Measurements from ENCODE around the gene CRYBG3.

- TF ChIP-seq, protein P1, sequence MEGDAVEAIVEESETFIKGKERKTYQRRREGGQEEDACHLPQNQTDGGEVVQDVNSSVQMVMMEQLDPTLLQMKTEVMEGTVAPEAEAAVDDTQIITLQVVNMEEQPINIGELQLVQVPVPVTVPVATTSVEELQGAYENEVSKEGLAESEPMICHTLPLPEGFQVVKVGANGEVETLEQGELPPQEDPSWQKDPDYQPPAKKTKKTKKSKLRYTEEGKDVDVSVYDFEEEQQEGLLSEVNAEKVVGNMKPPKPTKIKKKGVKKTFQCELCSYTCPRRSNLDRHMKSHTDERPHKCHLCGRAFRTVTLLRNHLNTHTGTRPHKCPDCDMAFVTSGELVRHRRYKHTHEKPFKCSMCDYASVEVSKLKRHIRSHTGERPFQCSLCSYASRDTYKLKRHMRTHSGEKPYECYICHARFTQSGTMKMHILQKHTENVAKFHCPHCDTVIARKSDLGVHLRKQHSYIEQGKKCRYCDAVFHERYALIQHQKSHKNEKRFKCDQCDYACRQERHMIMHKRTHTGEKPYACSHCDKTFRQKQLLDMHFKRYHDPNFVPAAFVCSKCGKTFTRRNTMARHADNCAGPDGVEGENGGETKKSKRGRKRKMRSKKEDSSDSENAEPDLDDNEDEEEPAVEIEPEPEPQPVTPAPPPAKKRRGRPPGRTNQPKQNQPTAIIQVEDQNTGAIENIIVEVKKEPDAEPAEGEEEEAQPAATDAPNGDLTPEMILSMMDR (IDR thresholded peaks at IDR 0.05; ENCODE audit: low read depth, low read length, missing input control): no peak
- TF ChIP-seq, protein P2, sequence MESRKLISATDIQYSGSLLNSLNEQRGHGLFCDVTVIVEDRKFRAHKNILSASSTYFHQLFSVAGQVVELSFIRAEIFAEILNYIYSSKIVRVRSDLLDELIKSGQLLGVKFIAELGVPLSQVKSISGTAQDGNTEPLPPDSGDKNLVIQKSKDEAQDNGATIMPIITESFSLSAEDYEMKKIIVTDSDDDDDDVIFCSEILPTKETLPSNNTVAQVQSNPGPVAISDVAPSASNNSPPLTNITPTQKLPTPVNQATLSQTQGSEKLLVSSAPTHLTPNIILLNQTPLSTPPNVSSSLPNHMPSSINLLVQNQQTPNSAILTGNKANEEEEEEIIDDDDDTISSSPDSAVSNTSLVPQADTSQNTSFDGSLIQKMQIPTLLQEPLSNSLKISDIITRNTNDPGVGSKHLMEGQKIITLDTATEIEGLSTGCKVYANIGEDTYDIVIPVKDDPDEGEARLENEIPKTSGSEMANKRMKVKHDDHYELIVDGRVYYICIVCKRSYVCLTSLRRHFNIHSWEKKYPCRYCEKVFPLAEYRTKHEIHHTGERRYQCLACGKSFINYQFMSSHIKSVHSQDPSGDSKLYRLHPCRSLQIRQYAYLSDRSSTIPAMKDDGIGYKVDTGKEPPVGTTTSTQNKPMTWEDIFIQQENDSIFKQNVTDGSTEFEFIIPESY (IDR thresholded peaks at IDR 0.05): no peak
- no peak for TF ChIP-seq HNF4A (conservative IDR thresholded peaks at IDR 0.05)
Measured at GRCh38 chr3:97969541-97969940, 147.7 kb downstream of the CRYBG3 start.
